HG02852 (cell line): ENCODE measurements around the gene TUBB.
"Not testable (repeated sequence)": the region's sequence is repeated elsewhere in the genome, so short reads cannot be mapped to it uniquely, and the experiment has no call there.

ENCODE experiments used
- ATAC-seq: cut with Tn5 transposase; IDR thresholded peaks from one replicate; pipeline ENCODE4 v1.9.1; 2021; ENCODE audit warnings: mild to moderate bottlenecking, moderate library complexity; ENCODE audit not compliant: unreplicated experiment

The TUBB gene

GRCh38 chr6:30756405-30757003 lies 36.4 kb downstream of the TUBB start:
- ATAC-seq: not testable (repeated sequence)

- no peak for ATAC-seq
Observed at GRCh38 chr6:30757261-30757904, 37.2 kb downstream of the TUBB start.

GRCh38 chr6:30759575-30760239 lies 39.6 kb downstream of the TUBB start:
- no peak for ATAC-seq

GRCh38 chr6:30760549-30760948 lies 40.4 kb downstream of the TUBB start:
- no peak for ATAC-seq

- ATAC-seq: no peak
Observed at GRCh38 chr6:30761791-30762429, 41.8 kb downstream of the TUBB start.

GRCh38 chr6:30763155-30763617 lies 43.0 kb downstream of the TUBB start:
- no peak for ATAC-seq

GRCh38 chr6:30763618-30764489 lies 43.7 kb downstream of the TUBB start:
- ATAC-seq: no peak

- not testable (repeated sequence) for ATAC-seq
Observed at GRCh38 chr6:30764490-30765043, 44.4 kb downstream of the TUBB start.

- ATAC-seq: not testable (repeated sequence)
Observed at GRCh38 chr6:30765495-30765894, 45.3 kb downstream of the TUBB start.

GRCh38 chr6:30766461-30767157 lies 46.5 kb downstream of the TUBB start:
- ATAC-seq: no peak

- peak; percentile 67 for ATAC-seq
Observed at GRCh38 chr6:30767158-30767943, 47.2 kb downstream of the TUBB start.

GRCh38 chr6:30767944-30768301 lies 47.8 kb downstream of the TUBB start:
- ATAC-seq: no peak

GRCh38 chr6:30768634-30769087 lies 48.5 kb downstream of the TUBB start:
- no peak for ATAC-seq

GRCh38 chr6:30769088-30769852 lies 49.1 kb downstream of the TUBB start:
- ATAC-seq: no peak

GRCh38 chr6:30769853-30770524 lies 49.8 kb downstream of the TUBB start:
- ATAC-seq: no peak

GRCh38 chr6:30770592-30770991 lies 50.4 kb downstream of the TUBB start:
- ATAC-seq: no peak

- no peak for ATAC-seq
Observed at GRCh38 chr6:30774701-30775100, 54.5 kb downstream of the TUBB start.
